LNCaP clone FGC (cell line): ENCODE measurements around the gene F12.
"Not testable (repeated sequence)": the region's sequence is repeated elsewhere in the genome, so short reads cannot be mapped to it uniquely, and the experiment has no call there.

Experiments
- DNase-seq: peaks from one replicate; pipeline ENCODE4 v3.0.0-alpha.2; 2011; ENCODE audit warnings: low read depth
- H3K4me3 ChIP-seq: 2 replicates; pipeline ENCODE4 v1.5.1; 2011; ENCODE audit warnings: mild to moderate bottlenecking, low read depth, low read length, control low read depth
- TF ChIP-seq, protein P1 (sequence below): IDR thresholded peaks from 2 replicates; pipeline ENCODE4 v1.5.1; 2012; ENCODE audit warnings: mild to moderate bottlenecking; ENCODE audit not compliant: control insufficient read depth, insufficient read depth; ENCODE audit errors: extremely low read depth

F12 gene

DNA sequence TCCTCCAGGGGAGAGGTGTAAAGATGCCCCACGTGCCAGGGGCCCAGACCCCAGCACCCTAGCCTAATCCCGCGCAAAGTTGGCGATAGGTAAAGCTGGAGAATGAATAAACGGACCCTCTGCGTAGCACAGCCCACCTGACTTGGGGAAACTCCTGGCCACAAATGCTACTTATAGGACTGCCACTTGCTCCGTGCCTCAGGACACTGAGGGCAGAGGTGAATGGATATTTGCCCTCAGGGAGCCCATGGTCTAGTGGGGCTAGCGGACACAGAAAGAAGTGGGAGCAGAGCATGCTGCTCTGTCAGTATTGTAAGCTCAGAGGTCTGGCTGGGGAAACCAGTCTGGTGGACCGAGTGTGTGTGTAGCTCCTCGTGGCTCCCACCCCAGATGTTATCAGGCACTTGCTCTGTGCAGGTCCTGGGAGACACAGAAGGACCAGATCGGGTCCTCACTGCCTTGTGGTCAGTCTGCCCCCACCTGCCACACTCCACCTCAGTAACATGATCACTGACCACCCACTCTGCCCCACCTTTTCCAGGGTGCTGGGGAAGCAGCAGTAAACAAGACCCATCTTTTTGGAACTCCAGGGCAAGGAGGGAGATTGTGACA lies 18.0 kb upstream of the F12 start:
- TF ChIP-seq, protein P1, sequence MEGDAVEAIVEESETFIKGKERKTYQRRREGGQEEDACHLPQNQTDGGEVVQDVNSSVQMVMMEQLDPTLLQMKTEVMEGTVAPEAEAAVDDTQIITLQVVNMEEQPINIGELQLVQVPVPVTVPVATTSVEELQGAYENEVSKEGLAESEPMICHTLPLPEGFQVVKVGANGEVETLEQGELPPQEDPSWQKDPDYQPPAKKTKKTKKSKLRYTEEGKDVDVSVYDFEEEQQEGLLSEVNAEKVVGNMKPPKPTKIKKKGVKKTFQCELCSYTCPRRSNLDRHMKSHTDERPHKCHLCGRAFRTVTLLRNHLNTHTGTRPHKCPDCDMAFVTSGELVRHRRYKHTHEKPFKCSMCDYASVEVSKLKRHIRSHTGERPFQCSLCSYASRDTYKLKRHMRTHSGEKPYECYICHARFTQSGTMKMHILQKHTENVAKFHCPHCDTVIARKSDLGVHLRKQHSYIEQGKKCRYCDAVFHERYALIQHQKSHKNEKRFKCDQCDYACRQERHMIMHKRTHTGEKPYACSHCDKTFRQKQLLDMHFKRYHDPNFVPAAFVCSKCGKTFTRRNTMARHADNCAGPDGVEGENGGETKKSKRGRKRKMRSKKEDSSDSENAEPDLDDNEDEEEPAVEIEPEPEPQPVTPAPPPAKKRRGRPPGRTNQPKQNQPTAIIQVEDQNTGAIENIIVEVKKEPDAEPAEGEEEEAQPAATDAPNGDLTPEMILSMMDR, result no peak
- peak overlapping the region; percentile 77 for H3K4me3 ChIP-seq
- no peak for DNase-seq

DNA sequence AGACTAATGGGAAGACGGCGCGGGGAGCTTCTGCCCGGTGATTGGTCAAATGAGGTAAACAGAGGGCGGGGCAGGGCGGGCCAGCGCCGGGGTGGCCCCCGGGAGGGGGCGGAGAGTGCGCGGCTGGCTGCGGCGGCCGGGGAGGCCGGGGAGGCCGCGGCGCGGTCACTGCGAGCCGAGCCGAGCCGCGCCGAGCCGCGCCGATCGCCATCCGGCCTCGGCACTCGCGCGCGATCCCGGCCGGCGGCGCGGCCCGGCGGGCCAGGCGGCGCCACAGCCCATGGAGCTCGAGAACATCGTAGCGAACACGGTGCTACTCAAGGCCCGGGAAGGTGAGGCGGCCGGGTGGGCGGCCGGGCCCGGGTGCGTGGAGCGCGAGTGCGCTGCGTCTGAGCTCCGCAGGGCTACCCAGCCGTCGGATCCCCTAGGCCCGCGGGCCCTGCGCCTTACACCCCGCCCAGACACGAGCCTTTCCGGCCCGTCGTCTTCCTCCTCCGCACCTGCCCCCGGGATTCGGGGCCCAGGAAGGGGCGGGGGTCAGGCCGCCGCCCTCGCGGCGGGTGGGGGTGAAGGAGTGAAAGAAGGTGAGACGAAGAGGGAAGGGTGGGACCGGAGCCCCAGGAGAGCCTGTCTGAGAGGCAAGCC lies 17.3 kb upstream of the F12 start, which contains the start of gene GRK6:
GRK6 (plus strand) TSS at position 111 of the 645 bp plus-strand sequence; CDS start at position 281, 170 bp downstream.
- DNase-seq, result no peak
- H3K4me3 ChIP-seq, result peak within 1 kb of the TSS; percentile 77
- TF ChIP-seq, protein P1, result no peak

DNA sequence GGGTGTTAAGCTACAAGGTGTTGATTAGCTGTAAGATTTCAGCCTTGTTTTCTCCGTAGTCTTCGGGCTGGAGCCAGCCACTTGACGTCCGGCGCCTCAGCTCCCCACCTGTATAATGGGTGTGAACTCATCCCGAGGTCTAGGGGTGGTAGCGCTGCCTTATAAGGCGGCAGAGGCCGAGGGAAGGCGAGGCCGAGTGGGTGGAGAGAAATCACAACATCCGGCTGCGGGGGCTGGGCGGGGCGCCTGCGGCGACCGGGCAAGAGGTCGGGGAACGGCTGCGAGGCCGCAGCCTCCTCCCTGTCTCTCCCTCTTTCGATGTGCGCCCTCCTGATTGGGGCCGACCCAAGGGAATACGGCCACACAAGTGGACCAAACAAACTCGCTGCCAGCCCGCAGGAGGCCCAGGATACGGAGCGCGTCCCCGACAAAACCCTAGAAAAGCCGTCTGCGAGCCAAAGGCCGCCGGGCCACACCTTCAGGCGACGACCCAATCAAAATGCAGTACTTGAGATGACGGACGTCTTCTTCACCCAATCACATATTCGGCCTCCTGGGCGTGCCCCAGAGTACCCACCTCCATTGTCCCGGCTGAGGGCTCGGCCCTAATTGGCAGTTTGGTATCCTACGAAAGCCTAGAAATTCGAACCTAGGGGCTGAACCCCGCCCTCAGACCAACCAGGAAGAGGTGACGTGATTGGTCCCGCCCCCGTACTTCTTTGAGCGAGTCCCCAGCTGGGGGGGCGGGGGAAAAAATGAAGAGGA lies 16.6 kb upstream of the F12 start:
- TF ChIP-seq, protein P1, result no peak
- peak; percentile 100 for DNase-seq
- peak overlapping the region; percentile 55 for H3K4me3 ChIP-seq

DNA sequence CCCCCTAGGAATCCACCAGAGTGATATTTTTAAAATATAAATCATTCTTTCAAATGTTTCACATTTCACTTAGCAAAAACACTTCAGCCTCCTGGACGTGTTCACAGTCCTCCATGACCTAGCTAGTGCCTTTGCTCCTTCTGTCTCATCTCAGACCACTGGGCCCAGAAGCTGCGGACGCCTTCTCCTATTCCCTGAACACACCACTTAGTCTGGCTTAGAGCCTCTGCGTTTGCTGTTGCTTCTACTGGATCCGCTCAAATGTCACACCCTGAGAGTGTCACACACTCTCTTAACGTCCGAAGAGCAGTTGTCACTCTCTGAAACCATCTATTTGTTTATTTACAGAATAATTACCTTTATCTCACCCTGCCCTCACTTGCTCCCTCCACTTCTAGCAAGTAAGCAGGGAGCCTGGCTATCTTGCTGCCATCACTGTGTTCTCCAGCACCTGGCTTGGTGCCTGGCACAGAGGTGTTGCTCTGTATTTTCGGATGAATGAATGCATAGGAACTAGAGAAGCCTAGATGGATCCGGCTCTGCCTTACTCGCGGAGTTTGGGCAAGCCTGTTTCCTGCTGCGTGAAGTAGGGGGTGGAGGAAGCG lies 15.9 kb upstream of the F12 start:
- TF ChIP-seq, protein P1, result no peak
- no peak for DNase-seq
- H3K4me3 ChIP-seq, result peak overlapping the region; percentile 55

DNA sequence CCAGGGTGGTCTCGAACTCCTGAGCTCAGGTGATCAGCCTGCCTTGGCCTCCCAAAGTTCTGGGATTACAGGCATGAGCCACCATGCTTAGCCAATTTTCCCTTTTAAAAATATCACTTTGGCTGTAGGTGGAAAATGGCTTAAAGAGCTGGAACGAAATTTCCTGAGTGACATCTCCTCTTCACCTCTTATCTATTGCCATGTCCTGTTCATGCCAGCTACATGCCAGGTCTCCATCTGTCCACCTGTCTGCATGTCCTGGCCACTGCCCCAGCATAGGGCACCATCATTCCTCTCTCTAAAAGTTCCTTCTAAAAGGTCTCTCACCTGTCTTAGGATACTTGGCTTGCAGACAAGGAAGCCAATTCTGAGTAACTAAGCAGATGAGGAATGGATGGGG lies 14.3 kb upstream of the F12 start:
- no peak for DNase-seq
- TF ChIP-seq, protein P1, result no peak

DNA sequence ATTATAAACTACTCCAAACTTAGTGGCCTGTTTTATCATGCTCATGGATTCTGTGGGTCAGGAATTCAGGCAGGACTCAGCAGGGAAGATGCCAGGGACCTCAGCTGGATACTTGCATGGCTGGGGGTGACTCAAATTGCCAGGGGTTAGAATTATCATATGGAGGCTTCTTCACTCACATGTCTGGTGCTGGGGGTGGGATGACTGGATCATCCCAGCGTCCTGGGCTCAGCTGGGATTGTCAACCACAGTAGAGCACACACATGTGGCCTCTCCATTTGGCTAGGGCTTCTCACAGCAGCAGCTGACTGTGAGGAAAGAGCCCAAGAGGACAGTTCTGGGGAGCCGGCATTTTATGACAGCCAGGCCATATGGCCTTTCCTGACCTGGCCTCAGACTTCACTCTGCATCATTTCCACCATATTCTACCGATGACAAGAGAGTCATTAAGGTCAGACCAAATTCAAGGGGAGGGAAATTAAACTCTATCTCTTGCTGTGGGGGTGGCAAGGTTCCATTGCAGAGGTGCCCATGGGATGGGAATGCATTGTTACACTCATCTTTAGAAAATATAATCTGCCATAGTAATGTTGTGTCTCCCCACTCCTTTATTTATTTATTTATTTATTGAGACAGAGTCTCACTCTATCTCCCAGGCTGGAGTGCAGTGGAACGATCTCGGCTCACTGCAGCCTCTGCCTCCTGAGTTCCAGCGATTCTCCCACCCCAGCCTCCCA lies 11.9 kb upstream of the F12 start:
- TF ChIP-seq, protein P1, result no peak
- no peak for DNase-seq
- H3K4me3 ChIP-seq, result no peak overlapping the region

More for the DNA sequence above, 14.3 kb upstream of the F12 start:
- no peak overlapping the region for H3K4me3 ChIP-seq

DNA sequence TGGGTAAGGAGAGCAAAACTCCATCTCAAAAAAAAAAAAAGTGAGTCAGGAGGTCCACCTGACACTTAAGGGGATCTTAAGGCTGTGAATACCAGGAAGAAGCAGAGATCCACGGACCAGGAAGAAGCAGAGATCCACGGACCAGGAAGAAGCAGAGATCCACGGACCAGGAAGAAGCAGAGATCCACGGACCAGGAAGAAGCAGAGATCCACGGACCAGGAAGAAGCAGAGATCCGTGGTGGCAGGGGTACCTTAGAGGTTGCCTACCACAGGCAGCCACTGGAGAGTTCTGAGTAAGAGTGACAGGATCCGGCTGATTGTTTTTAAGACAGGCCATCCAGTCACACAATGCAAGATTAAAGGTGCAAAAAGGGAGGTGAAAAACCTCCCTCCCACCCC lies 11.1 kb upstream of the F12 start:
- not testable (repeated sequence) for DNase-seq

More for the DNA sequence above, 11.1 kb upstream of the F12 start:
- not testable (repeated sequence) for H3K4me3 ChIP-seq
